HG03558 (cell line): ENCODE data around the gene CDHR5.
"Not testable (repeated sequence)": the region's sequence is repeated elsewhere in the genome, so short reads cannot be mapped to it uniquely, and the experiment has no call there.

ENCODE experiments used
- ATAC-seq: cut with Tn5 transposase; IDR thresholded peaks from one replicate; pipeline ENCODE4 v1.9.1; 2021; ENCODE audit warnings: moderate number of reproducible peaks; ENCODE audit not compliant: unreplicated experiment; ENCODE audit errors: extremely low read depth

The CDHR5 gene, protein sequence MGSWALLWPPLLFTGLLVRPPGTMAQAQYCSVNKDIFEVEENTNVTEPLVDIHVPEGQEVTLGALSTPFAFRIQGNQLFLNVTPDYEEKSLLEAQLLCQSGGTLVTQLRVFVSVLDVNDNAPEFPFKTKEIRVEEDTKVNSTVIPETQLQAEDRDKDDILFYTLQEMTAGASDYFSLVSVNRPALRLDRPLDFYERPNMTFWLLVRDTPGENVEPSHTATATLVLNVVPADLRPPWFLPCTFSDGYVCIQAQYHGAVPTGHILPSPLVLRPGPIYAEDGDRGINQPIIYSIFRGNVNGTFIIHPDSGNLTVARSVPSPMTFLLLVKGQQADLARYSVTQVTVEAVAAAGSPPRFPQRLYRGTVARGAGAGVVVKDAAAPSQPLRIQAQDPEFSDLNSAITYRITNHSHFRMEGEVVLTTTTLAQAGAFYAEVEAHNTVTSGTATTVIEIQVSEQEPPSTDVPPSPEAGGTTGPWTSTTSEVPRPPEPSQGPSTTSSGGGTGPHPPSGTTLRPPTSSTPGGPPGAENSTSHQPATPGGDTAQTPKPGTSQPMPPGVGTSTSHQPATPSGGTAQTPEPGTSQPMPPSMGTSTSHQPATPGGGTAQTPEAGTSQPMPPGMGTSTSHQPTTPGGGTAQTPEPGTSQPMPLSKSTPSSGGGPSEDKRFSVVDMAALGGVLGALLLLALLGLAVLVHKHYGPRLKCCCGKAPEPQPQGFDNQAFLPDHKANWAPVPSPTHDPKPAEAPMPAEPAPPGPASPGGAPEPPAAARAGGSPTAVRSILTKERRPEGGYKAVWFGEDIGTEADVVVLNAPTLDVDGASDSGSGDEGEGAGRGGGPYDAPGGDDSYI

DNA sequence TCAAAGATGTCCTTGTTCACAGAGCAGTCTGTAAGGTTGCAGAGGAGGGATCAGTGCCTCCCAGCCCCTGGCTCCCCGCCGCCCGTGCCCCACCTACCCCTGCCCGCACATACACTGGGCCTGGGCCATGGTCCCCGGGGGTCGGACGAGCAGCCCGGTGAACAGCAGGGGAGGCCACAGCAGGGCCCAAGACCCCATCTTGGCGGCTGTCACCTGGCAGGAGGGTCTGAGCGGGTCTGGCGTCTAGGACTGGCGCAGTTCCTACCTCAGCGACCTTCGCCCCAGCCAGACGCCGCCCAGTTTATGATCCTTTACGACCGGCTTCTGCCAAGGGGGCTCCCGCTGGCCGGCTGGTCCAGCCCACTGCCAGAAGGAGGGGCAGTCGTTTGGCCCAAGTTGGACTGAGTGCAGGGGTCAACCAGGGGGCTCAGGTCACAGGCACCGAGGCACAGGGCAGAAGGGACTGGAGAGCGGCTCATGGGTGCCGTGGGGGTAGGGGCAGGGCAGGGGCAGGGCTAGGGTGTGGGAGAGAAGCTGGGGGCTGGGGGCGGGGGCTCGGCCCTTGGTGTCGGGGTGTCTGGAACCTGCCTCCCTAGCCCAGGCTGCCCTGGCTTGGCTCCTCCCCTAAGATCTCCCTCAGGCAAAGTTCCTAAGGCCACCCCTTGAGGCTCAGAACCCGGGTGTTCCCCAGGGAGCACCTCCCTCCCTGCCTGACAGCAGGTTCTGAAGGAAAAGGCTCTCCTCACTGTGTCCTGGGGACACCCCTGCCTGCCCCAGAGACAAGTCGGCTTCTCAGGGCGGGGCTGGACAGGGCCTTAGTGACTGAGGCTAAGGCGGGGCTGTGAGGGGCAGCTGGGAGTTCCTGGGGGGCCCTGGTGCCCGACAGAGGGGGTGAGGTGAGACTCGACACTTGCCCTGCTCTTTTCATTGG, at the start of gene CDHR5:
Gene CDHR5, minus strand, starts transcription at position 251 of the 931 bp plus-strand sequence. Its CDS starts 53 bp downstream, at position 198.
- no peak for ATAC-seq

DNA sequence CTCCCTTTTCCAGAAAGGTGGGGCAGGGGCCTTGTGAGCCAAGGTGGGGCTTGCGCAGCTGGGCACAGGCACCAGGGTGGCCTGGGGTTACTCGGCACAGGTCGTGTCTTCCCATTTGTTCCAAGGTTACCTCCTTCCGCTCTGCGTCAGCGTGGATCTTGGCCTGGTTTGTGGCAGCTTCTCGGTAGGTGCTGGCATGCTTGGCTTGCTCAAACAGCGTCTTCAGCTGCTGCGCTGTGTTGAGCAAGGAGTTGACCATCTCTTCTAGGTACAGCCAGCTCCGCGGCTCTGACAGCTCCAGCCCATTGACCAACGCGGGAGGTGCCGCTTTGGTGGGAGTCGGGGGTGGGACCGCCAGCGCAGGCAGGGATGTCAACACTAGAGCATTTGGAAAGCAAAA, 49.7 kb upstream of the CDHR5 start:
- no peak for ATAC-seq

DNA sequence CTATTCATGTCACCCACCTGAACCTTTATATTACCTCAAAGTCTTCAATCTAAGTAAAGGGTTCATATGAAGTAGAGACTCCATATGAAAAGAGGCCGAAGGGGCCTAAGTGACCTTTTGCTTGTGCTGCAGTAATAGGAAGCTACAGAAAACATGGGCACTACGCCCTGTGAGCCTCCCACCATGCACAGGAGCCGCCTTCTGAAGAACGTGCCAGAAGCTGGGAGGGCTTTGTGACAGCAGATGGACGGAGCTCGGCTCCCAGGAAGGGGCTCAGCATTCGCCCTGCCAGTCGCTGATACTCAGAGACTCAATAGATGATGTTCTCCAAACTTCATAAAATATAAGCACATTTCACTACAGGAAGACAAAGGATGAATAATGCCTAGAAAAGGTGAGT, 49.1 kb upstream of the CDHR5 start:
- no peak for ATAC-seq

DNA sequence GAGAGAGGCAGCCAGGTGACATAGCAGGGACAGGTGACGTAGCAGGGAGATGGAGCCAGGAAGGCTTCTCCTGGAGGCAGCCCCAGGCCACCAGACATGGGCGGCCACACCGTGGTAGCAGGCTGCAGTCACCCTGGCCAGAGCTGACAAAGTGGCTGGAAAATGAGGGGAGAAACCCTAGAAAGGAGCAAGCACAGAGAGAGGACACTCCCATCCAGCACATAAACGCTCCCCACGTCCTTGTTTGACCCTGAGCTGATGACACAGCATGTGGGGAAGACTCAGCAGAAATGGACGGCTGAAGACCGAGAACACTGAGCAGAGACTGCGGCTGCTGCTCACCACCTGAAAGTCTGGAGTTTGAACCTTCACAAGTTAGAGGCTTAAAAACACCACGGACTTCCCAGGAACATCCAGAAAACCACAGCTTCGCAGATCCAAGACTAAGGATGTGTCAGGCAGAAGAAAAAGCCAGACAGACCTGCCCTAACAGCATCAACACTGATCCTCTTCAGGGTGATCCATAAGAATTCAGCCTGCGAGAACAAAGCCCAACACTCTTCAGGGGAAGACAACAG, 41.0 kb upstream of the CDHR5 start:
- ATAC-seq: no peak

GRCh38 chr11:665062-665703, 40.4 kb upstream of the CDHR5 start:
- ATAC-seq: no peak

GRCh38 chr11:662689-663274, 38.0 kb upstream of the CDHR5 start:
- no peak for ATAC-seq

DNA sequence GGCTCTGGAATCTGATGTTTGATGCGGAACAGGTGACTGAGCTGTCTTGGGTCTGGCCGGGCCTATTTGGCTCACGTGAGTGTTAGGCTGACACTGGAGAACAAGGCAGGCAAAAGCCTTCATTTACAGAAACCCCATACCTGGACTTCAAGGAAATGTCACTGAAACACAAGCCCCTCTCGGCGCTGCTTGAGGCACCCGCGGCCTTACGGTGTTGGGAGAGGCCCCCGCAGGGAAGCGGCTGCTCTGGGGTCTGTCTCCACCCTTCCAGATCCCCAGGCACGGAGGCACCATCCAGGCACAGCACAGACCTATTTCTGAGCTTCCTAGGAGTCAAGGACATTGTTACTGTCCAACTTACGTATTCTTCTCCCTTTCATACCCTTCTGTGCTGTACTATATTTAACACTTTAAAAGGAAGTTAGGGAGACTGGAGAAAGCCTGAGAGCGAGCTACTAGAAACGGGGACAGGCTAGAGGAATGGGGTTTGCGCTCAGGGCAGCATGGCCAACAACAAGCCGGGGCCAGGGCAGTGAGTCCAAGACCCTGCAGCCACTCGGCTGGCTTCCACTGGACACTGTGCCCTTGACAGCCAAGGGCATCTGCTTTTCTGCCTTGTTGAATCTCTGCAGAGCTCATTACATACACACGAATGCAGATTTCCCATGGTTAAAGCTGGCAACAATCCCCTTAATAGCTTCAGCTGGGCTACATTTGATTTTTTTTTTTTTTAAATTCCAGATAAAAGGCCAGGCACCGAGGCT, 36.1 kb upstream of the CDHR5 start:
- no peak for ATAC-seq

GRCh38 chr11:660281-660680, 35.5 kb upstream of the CDHR5 start:
- ATAC-seq: no peak

DNA sequence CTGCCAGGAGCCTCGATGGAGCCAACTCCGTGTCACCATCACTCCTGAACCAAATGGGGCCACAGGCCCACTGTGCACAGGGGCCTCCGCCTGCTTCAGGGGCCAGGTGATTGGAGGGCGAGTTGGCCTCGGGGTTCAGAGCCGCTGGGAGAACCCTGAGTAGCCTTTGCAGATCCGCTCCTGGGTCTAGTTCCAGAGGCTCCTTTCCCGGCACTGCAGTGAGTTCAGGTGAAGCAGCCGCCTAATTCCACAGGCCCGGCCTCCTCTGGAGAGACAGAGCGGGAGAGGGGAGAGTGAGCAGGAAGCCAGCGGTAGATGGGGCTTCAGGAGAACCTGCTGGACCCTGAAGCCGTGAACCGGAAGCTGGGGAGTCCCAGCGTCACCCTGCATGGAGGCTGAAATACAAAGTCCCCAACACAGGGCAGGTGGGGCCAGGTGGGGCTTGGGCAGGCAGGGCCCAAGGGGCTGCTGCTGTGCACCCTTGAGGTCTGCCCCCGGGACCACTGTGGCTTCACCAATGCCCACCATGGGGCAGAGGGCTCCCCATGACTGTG, 34.9 kb upstream of the CDHR5 start:
- no peak for ATAC-seq

- ATAC-seq: no peak
Observed at GRCh38 chr11:657691-658126, 33.0 kb upstream of the CDHR5 start.

DNA sequence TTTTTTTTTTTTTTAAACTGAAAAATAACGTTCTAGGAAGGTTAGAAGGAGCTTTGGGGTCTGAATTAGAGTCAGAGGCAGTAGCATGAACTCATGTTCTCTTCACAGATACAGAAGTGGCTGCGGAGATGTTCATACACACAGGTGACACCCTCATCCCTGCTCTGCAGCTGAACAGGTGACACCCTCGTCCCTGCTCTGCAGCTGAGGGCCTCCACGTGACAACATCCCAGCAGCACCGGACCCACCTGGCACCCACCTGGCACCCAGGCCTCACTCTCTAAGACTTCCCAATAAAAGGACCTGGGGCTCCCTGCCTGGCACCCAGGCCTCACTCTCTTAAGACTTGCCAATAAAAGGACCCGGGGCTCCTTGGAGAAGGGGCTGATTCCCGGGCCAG, 32.1 kb upstream of the CDHR5 start:
- no peak for ATAC-seq

GRCh38 chr11:656426-656825, 31.7 kb upstream of the CDHR5 start:
- ATAC-seq: no peak

GRCh38 chr11:655036-655726, 30.4 kb upstream of the CDHR5 start:
- no peak for ATAC-seq

DNA sequence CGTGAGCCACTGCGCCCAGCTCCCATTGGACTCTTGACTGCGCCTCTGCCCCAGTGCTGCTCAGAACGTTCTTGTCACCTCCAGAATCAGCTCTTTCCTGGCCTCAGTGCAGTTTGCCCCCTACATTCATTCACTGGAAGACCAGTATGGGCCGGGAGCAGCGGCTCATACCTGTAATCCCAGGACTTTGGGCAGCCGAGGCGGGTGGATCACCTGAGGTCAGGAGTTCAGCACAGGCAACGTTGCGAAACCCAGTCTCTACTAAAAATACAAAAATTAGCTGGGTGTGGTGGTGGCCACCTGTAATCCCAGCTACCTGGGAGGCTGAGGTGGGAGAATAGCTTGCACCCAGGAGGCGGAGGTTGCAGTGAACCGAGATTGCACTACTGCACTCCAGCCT, 29.7 kb upstream of the CDHR5 start:
- ATAC-seq: not testable (repeated sequence)

- ATAC-seq: no peak
Observed at GRCh38 chr11:653837-654236, 29.1 kb upstream of the CDHR5 start.

- not testable (repeated sequence) for ATAC-seq
Observed at GRCh38 chr11:653136-653535, 28.4 kb upstream of the CDHR5 start.

DNA sequence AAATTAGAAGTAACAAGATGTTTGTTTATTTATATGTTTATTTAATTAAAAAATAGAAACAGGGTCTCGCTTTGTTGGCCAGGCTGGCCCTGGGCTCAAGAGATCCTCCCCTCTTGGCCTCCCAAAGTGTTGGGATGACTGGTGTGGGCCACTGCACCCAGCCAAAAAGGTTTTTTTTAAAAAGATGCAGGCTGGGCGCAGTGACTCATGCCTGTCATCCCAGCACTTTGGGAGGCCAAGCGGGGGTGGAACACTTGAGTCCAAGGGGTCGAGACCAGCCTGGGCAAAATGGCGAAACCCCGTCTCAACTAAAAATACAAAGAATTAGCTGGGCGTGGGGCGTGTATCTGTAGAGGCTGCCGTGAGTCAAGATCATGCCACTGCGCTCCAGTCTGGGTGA, 25.7 kb upstream of the CDHR5 start:
- ATAC-seq: no peak
